NCI-H1105 (cell line): ENCODE results near the gene PARP12.
"Not testable (repeated sequence)": the region's sequence is repeated elsewhere in the genome, so short reads cannot be mapped to it uniquely, and the experiment has no call there.

ENCODE experiments used
- DNase-seq: peaks from one replicate; lab custom pipeline; 2025; lab: John Stamatoyannopoulos, UW

The PARP12 gene

GRCh38 chr7:140062528-140063299 lies at the start of gene PARP12:
PARP12 (minus strand) TSS chr7:140062951; CDS start chr7:140062847, 104 bp downstream.
- DNase-seq, result peak; percentile 39

- not testable (repeated sequence) for DNase-seq
These were observed 46.0 kb upstream of the PARP12 start for GRCh38 chr7:140108777-140109176.

- DNase-seq, result no peak
These were observed 33.7 kb upstream of the PARP12 start for GRCh38 chr7:140096459-140096858.

- no peak for DNase-seq
These were observed 30.6 kb upstream of the PARP12 start for GRCh38 chr7:140093375-140093774.

GRCh38 chr7:140085447-140085846 lies 22.7 kb upstream of the PARP12 start:
- no peak for DNase-seq

GRCh38 chr7:140084972-140085371 lies 22.2 kb upstream of the PARP12 start:
- DNase-seq, result no peak

GRCh38 chr7:140084142-140084655 lies 21.4 kb upstream of the PARP12 start:
- DNase-seq, result no peak

- no peak for DNase-seq
These were observed 20.0 kb upstream of the PARP12 start for GRCh38 chr7:140082770-140083169.

- DNase-seq, result no peak
These were observed 19.1 kb upstream of the PARP12 start for GRCh38 chr7:140081774-140082425.

GRCh38 chr7:140080919-140081318 lies 18.2 kb upstream of the PARP12 start:
- no peak for DNase-seq

- no peak for DNase-seq
These were observed 16.4 kb upstream of the PARP12 start for GRCh38 chr7:140079121-140079536.

GRCh38 chr7:140078392-140078791 lies 15.6 kb upstream of the PARP12 start:
- no peak for DNase-seq

- no peak for DNase-seq
These were observed 12.0 kb upstream of the PARP12 start for GRCh38 chr7:140074780-140075179.

- no peak for DNase-seq
These were observed 7.8 kb upstream of the PARP12 start for GRCh38 chr7:140070546-140070945.

- DNase-seq, result no peak
These were observed 6.7 kb upstream of the PARP12 start for GRCh38 chr7:140069298-140069949.

GRCh38 chr7:140068033-140068432 lies 5.3 kb upstream of the PARP12 start:
- DNase-seq, result no peak

- DNase-seq, result no peak
These were observed 4.3 kb upstream of the PARP12 start for GRCh38 chr7:140067052-140067451.

GRCh38 chr7:140062118-140062527 lies 628 bp downstream of the PARP12 start:
- DNase-seq, result no peak

GRCh38 chr7:140061607-140061930 lies 1.2 kb downstream of the PARP12 start:
- DNase-seq, result no peak

GRCh38 chr7:140060788-140061606 lies 1.8 kb downstream of the PARP12 start:
- DNase-seq, result peak; percentile 30

- no peak for DNase-seq
These were observed 2.5 kb downstream of the PARP12 start for GRCh38 chr7:140060243-140060630.
